Muscle of back (tissue), 10 donors: Measurements from ENCODE around the gene ZFP69B. TPM values are rescaled to one million over a fixed set of nuclear protein-coding genes. Genes with fewer than 3 reads are reported as not detected.

Source experiments
- polyA plus RNA-seq, 10 donors: library from polyadenylated mRNA; unstranded; fragments of 120-200 nt; gene quantifications; one replicate each; pipeline ENCODE4 v1.2.1, GENCODE V29; 2013; ENCODE audit not compliant: insufficient read length in 10 of 10

ZFP69B gene
- polyA plus RNA-seq, 10 donors, result 2.9 to 5.2 (median 3.4) TPM

Other genes starting within 250 kb of the ZFP69B start
- gene TMCO2, start 202.5 kb upstream of the ZFP69B start, polyA plus RNA-seq, result not detected
- 10 to 100 TPM; 25.9 to 31.1 (median 28.3) TPM for gene ZMPSTE24, start 192.2 kb upstream of the ZFP69B start, polyA plus RNA-seq
- gene COL9A2, start 133.2 kb upstream of the ZFP69B start, polyA plus RNA-seq, result 1 to 10 TPM; 1.2 to 2.7 (median 1.6) TPM
- gene SMAP2, start 76.7 kb upstream of the ZFP69B start, polyA plus RNA-seq, result 10 to 100 TPM; 13.6 to 22.5 (median 18.6) TPM
- 1 to 10 TPM; 4.3 to 6.5 (median 5.0) TPM for gene ZFP69, start 26.8 kb downstream of the ZFP69B start, polyA plus RNA-seq
- 10 to 100 TPM in 1 of 10 donors, 1 to 10 TPM in 9; 6.9 to 10.0 (median 8.5) TPM for gene EXO5, start 58.3 kb downstream of the ZFP69B start, polyA plus RNA-seq
- 1 to 10 TPM; 3.1 to 5.3 (median 4.2) TPM for gene ZNF684, start 81.2 kb downstream of the ZFP69B start, polyA plus RNA-seq
- under 1 TPM; 0.32 to 0.75 (median 0.62) TPM for gene RIMS3, start 215.2 kb downstream of the ZFP69B start, polyA plus RNA-seq
- gene NFYC, start 241.2 kb downstream of the ZFP69B start, polyA plus RNA-seq, result 10 to 100 TPM; 49.9 to 67.8 (median 57.0) TPM